Transverse colon (tissue), 4 donors: ENCODE results near the gene APOBEC3H.

Experiments used
- POLR2AphosphoS5 ChIP-seq, 3 donors: sonication (generic); formaldehyde crosslinking; IDR thresholded peaks; one replicate each; pipeline ENCODE4 v1.6.1; 2016; ENCODE audit warnings: antibody characterized with exemption in 3 of 3
- TF ChIP-seq, protein P1 (sequence below), 5 experiments: fragments of 200-600 bp in 3 of 5; fragments of 450-650 bp in 2 of 5; sonication (generic) in 3 of 5; IDR thresholded peaks; 1 replicate in 2 of 5; 2 replicates in 3 of 5; pipeline ENCODE4 v1.5.1; 2016 to 2017; ENCODE audit warnings: antibody characterized with exemption in 5 of 5, inconsistent platforms in 3 of 5, mild to moderate bottlenecking in 2 of 5, moderate library complexity in 1 of 5

DNA sequence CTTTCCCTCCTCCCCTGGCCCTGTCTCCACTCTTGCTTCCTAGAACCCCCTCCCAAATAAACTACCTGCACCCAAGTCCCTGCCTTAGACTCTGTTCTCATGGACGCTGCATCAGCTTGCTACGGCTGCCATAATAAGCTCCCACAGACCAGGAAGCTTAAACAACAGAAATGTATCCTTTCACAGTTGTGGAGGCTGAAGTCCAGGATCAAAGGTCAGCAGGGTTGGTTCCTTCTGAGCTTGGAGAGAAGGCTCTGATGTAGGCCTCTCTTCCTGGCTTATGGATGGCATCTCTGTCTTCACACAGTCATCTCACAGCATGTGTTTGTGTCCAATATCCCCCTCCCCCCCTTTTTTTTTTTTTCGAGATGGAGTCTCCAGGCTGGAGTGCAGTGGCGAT lies 32.0 kb downstream of the APOBEC3H start:
- TF ChIP-seq, protein P1, sequence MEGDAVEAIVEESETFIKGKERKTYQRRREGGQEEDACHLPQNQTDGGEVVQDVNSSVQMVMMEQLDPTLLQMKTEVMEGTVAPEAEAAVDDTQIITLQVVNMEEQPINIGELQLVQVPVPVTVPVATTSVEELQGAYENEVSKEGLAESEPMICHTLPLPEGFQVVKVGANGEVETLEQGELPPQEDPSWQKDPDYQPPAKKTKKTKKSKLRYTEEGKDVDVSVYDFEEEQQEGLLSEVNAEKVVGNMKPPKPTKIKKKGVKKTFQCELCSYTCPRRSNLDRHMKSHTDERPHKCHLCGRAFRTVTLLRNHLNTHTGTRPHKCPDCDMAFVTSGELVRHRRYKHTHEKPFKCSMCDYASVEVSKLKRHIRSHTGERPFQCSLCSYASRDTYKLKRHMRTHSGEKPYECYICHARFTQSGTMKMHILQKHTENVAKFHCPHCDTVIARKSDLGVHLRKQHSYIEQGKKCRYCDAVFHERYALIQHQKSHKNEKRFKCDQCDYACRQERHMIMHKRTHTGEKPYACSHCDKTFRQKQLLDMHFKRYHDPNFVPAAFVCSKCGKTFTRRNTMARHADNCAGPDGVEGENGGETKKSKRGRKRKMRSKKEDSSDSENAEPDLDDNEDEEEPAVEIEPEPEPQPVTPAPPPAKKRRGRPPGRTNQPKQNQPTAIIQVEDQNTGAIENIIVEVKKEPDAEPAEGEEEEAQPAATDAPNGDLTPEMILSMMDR (IDR thresholded peaks at IDR 0.05), result no peak
- TF ChIP-seq POLR2AphosphoS5 (IDR thresholded peaks at IDR 0.05), result peak in 2 of 3 donors; percentile 9 to 11
